Activated T-helper 2 cell treated with anti-CD3 and anti-CD28 coated beads, Interferon-gamma antibody, Interleukin-2, Interleukin-4, amounts not matched to agents 10 μg/mL and 5 μg/mL and 100 μg/mL, durations not matched to agents 14 hours and 24 hours and 36 hours (primary cell): Measurements from ENCODE around the gene CLHC1. TPM values are rescaled to one million over a fixed set of nuclear protein-coding genes. Genes with fewer than 3 reads are reported as not detected.
"Not testable (repeated sequence)": the region's sequence is repeated elsewhere in the genome, so short reads cannot be mapped to it uniquely, and the experiment has no call there.

Experiments used
- DNase-seq: peaks from one replicate; pipeline ENCODE4 v3.0.0; 2021; ENCODE audit warnings: low spot score
- H3K27ac Mint-ChIP-seq: one replicate; pipeline ENCODE4 v1.8.0; 2021; ENCODE audit warnings: mixed read lengths
- H3K27me3 Mint-ChIP-seq: one replicate; pipeline ENCODE4 v1.8.0; 2021; ENCODE audit warnings: low read depth, mixed read lengths
- H3K36me3 Mint-ChIP-seq: one replicate; pipeline ENCODE4 v1.8.0; 2021; ENCODE audit warnings: low read depth, mixed read lengths
- H3K4me1 Mint-ChIP-seq: one replicate; pipeline ENCODE4 v1.8.0; 2021; ENCODE audit warnings: low read depth, mixed read lengths
- H3K4me3 Mint-ChIP-seq: one replicate; pipeline ENCODE4 v1.8.0; 2021; ENCODE audit warnings: low read depth, mild to moderate bottlenecking, moderate library complexity, mixed read lengths
- H3K9me3 Mint-ChIP-seq: one replicate; pipeline ENCODE4 v1.8.0; 2021; ENCODE audit warnings: mixed read lengths
- intact Hi-C: fragments of 100-400 bp; cut with micrococcal nuclease; formaldehyde crosslinking; loops from one replicate; pipeline ENCODE4 v1.15.1; 2023
- total RNA-seq: library from RNA; stranded (reverse); gene quantifications from 2 replicates; pipeline ENCODE4 v1.2.3, GENCODE V29; 2022

CLHC1 gene
- total RNA-seq, 1 donor from 2014 or later, result 12.0 TPM

GRCh38 chr2:55228226-55228563, 3.9 kb downstream of the CLHC1 start:
- Mint-ChIP-seq H3K36me3 (peaks cover 34% of the 10 kb centered on the region), H3K4me3 (peak overlapping the region; percentile 35), H3K9me3 (no peaks in the 10 kb centered on the region), H3K27me3 (no peaks in the 10 kb centered on the region), H3K4me1 (peaks cover 31% of the 10 kb centered on the region), H3K27ac (peak overlapping the region; percentile 54)
- DNase-seq, result no peak
- intact Hi-C loops, result no loop called here

- Mint-ChIP-seq H3K27ac (peak overlapping the region; percentile 54), H3K36me3 (peaks cover 28% of the 10 kb centered on the region), H3K4me3 (peak overlapping the region; percentile 35), H3K4me1 (peaks cover 32% of the 10 kb centered on the region)
- H3K9me3 Mint-ChIP-seq, DNase-seq, H3K27me3 Mint-ChIP-seq, intact Hi-C loops: not testable (repeated sequence)
These were observed 4.5 kb downstream of the CLHC1 start for GRCh38 chr2:55227437-55228225.

GRCh38 chr2:55225481-55226020, 6.5 kb downstream of the CLHC1 start:
- H3K36me3 Mint-ChIP-seq, result peaks cover 26% of the 10 kb centered on the region
- H3K4me1 Mint-ChIP-seq, result peaks cover 40% of the 10 kb centered on the region
- no peaks in the 10 kb centered on the region for H3K27me3 Mint-ChIP-seq
- no peak overlapping the region for H3K4me3 Mint-ChIP-seq
- no peak overlapping the region for H3K27ac Mint-ChIP-seq
- no peaks in the 10 kb centered on the region for H3K9me3 Mint-ChIP-seq
- intact Hi-C loops, result no loop called here
- no peak for DNase-seq

- intact Hi-C loops, result loop anchor here (5.0 kb wide), 1 partner anchor 213 kb away; no protein-coding TSS in a partner anchor
- Mint-ChIP-seq H3K36me3 (peaks cover 19% of the 10 kb centered on the region), H3K9me3 (no peaks in the 10 kb centered on the region), H3K27ac (no peak overlapping the region), H3K27me3 (no peaks in the 10 kb centered on the region), H3K4me1 (peaks cover 34% of the 10 kb centered on the region), H3K4me3 (no peak overlapping the region)
- no peak for DNase-seq
These were observed 7.3 kb downstream of the CLHC1 start for GRCh38 chr2:55224761-55225261.

- no peak for DNase-seq
- Mint-ChIP-seq H3K27me3 (no peaks in the 10 kb centered on the region), H3K36me3 (peaks cover 15% of the 10 kb centered on the region), H3K4me3 (peak overlapping the region; percentile 66), H3K9me3 (no peaks in the 10 kb centered on the region), H3K4me1 (peaks cover 29% of the 10 kb centered on the region), H3K27ac (peak overlapping the region; percentile 73)
- intact Hi-C loops, result loop anchor here (1.0 to 5.0 kb wide), 3 partner anchors 8 to 501 kb away; partner anchors contain the start of genes CLHC1, EML6 and RPS27A
These were observed 7.9 kb downstream of the CLHC1 start for GRCh38 chr2:55223958-55224760.

GRCh38 chr2:55213822-55214221, 18.3 kb downstream of the CLHC1 start:
- no peak for DNase-seq
- no peaks in the 10 kb centered on the region for H3K36me3 Mint-ChIP-seq
- no peaks in the 10 kb centered on the region for H3K9me3 Mint-ChIP-seq
- H3K27ac Mint-ChIP-seq, result no peak overlapping the region
- H3K4me3 Mint-ChIP-seq, result no peak overlapping the region
- H3K27me3 Mint-ChIP-seq, result no peaks in the 10 kb centered on the region
- H3K4me1 Mint-ChIP-seq, result peaks cover 3% of the 10 kb centered on the region
- intact Hi-C loops, result no loop called here

GRCh38 chr2:55204950-55205349, 27.1 kb downstream of the CLHC1 start:
- H3K9me3 Mint-ChIP-seq, result peaks cover 25% of the 10 kb centered on the region
- H3K4me1 Mint-ChIP-seq, result no peaks in the 10 kb centered on the region

GRCh38 chr2:55204536-55204935, 27.6 kb downstream of the CLHC1 start:
- no peak overlapping the region for H3K27ac Mint-ChIP-seq
- intact Hi-C loops, result no loop called here
- H3K36me3 Mint-ChIP-seq, result peaks cover 41% of the 10 kb centered on the region
- no peaks in the 10 kb centered on the region for H3K27me3 Mint-ChIP-seq
- DNase-seq, result no peak
- peaks cover 28% of the 10 kb centered on the region for H3K9me3 Mint-ChIP-seq
- H3K4me1 Mint-ChIP-seq, result no peaks in the 10 kb centered on the region
- H3K4me3 Mint-ChIP-seq, result no peak overlapping the region

More at GRCh38 chr2:55204950-55205349, 27.1 kb downstream of the CLHC1 start:
- intact Hi-C loops, result no loop called here
- DNase-seq, result no peak
- peaks cover 39% of the 10 kb centered on the region for H3K36me3 Mint-ChIP-seq
- no peak overlapping the region for H3K27ac Mint-ChIP-seq
- no peaks in the 10 kb centered on the region for H3K27me3 Mint-ChIP-seq
- no peak overlapping the region for H3K4me3 Mint-ChIP-seq

- intact Hi-C loops, result no loop called here
- Mint-ChIP-seq H3K27me3 (no peaks in the 10 kb centered on the region), H3K27ac (no peak overlapping the region), H3K9me3 (peaks cover 30% of the 10 kb centered on the region), H3K4me3 (no peak overlapping the region), H3K4me1 (no peaks in the 10 kb centered on the region), H3K36me3 (peaks cover 57% of the 10 kb centered on the region)
- DNase-seq, result no peak
These were observed 31.7 kb downstream of the CLHC1 start for GRCh38 chr2:55200416-55200815.

- no peaks in the 10 kb centered on the region for H3K27me3 Mint-ChIP-seq
- H3K9me3 Mint-ChIP-seq, result peaks cover 19% of the 10 kb centered on the region
- no peak for DNase-seq
- intact Hi-C loops, result no loop called here
- no peaks in the 10 kb centered on the region for H3K4me1 Mint-ChIP-seq
- no peak overlapping the region for H3K4me3 Mint-ChIP-seq
- H3K36me3 Mint-ChIP-seq, result peaks cover 38% of the 10 kb centered on the region
- H3K27ac Mint-ChIP-seq, result no peak overlapping the region
These were observed 35.6 kb downstream of the CLHC1 start for GRCh38 chr2:55196526-55196925.

GRCh38 chr2:55191888-55192287, 40.2 kb downstream of the CLHC1 start:
- H3K27me3 Mint-ChIP-seq, H3K9me3 Mint-ChIP-seq, H3K4me3 Mint-ChIP-seq, H3K4me1 Mint-ChIP-seq, DNase-seq, intact Hi-C loops, H3K27ac Mint-ChIP-seq: not testable (repeated sequence)
- peaks cover 17% of the 10 kb centered on the region for H3K36me3 Mint-ChIP-seq

GRCh38 chr2:55186837-55187236, 45.3 kb downstream of the CLHC1 start:
- H3K36me3 Mint-ChIP-seq, DNase-seq, H3K27ac Mint-ChIP-seq, H3K4me1 Mint-ChIP-seq, H3K4me3 Mint-ChIP-seq, H3K27me3 Mint-ChIP-seq, H3K9me3 Mint-ChIP-seq, intact Hi-C loops: not testable (repeated sequence)

GRCh38 chr2:55180374-55180773, 51.7 kb downstream of the CLHC1 start:
- H3K4me3 Mint-ChIP-seq, result no peak overlapping the region
- peaks cover 2% of the 10 kb centered on the region for H3K27me3 Mint-ChIP-seq
- H3K4me1 Mint-ChIP-seq, result no peaks in the 10 kb centered on the region
- DNase-seq, result no peak
- intact Hi-C loops, result no loop called here
- no peaks in the 10 kb centered on the region for H3K36me3 Mint-ChIP-seq
- no peaks in the 10 kb centered on the region for H3K9me3 Mint-ChIP-seq
- no peak overlapping the region for H3K27ac Mint-ChIP-seq
